Measurements from ENCODE around the gene SNAP23. TPM values are rescaled to one million over a fixed set of nuclear protein-coding genes. Genes with fewer than 3 reads are reported as not detected.
A peak's percentile ranks its signal among the peaks of the same experiment; 100 is the strongest.

The SNAP23 gene
- total and polyA plus RNA-seq, 2 donors (not counting 1 experiment from before 2014, with no cell fraction given): 52.7 to 133 TPM

DNA sequence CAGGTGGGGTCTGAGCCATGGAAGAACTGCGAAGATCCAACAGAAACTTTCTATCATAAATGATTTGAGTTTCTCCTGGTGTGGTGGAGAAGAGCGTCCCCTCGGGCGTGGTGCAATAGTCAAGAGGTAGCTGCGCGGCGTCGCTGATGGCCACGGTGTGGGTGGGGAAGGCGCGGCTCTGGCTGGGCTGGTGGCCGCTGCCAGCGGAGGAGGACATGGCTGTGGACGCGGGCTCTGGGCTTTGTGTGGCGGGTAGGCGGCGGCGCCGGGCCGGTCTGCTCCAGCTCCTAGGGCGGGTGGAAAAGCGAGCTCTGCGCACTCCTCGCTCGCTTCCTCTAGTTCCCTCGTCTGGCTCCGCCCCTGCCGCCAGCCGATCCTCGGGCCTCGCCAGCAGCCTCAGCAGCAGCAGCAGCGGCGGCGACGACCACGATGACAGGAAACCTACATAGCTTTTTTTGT lies 85.9 kb downstream of the SNAP23 start:
- intact Hi-C loops (cut with micrococcal nuclease): loop anchor here (1.0 kb wide), 1 partner anchor 24 kb away; no protein-coding TSS in a partner anchor
- under 1% methylated on average over 31 of the region's 37 CpGs for WGBS (ENCODE audit: insufficient coverage)
- H3K9ac ChIP-seq (ENCODE audit: low read length): peak overlapping the region; percentile 65
- H3K27me3 ChIP-seq (replicated peaks in 1 of 4; ENCODE audit: control extremely low read depth in 1 of 4, control insufficient read depth in 3 of 4, insufficient read depth in 4 of 4, low read length in 3 of 4): peaks cover 0 to 3% (median 0%) of the 10 kb centered on the region in 4 experiments
- H3K36me3 ChIP-seq (replicated peaks in 1 of 2; ENCODE audit: control extremely low read depth in 1 of 2, control insufficient read depth in 1 of 2, extremely low read depth in 1 of 2, insufficient read depth in 2 of 2, low read length in 1 of 2): peaks cover 0 to 3% of the 10 kb centered on the region in 2 experiments
- TF ChIP-seq EZH2 (IDR thresholded peaks at IDR 0.05; ENCODE audit: borderline replicate concordance, insufficient read depth, low read depth, low read length, poor library complexity, severe bottlenecking): no peak
- TF ChIP-seq, protein P1, sequence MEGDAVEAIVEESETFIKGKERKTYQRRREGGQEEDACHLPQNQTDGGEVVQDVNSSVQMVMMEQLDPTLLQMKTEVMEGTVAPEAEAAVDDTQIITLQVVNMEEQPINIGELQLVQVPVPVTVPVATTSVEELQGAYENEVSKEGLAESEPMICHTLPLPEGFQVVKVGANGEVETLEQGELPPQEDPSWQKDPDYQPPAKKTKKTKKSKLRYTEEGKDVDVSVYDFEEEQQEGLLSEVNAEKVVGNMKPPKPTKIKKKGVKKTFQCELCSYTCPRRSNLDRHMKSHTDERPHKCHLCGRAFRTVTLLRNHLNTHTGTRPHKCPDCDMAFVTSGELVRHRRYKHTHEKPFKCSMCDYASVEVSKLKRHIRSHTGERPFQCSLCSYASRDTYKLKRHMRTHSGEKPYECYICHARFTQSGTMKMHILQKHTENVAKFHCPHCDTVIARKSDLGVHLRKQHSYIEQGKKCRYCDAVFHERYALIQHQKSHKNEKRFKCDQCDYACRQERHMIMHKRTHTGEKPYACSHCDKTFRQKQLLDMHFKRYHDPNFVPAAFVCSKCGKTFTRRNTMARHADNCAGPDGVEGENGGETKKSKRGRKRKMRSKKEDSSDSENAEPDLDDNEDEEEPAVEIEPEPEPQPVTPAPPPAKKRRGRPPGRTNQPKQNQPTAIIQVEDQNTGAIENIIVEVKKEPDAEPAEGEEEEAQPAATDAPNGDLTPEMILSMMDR (IDR thresholded peaks at IDR 0.05): no peak
- Mint-ChIP-seq H3K4me1 (peaks cover 24% of the 10 kb centered on the region), H3K27ac (peak overlapping the region; percentile 89), H3K9me3 (ENCODE audit: insufficient read depth) (no peaks in the 10 kb centered on the region), H3K4me3 (peak overlapping the region; percentile 87), H3K27me3 (peaks cover 7% of the 10 kb centered on the region)
- CTCF ChIA-PET: interaction anchor here (0.6 to 2.0 kb wide), 5 partner anchors 10 to 928 kb away, joined by 3 to 4 read pairs (median 3); no protein-coding TSS in a partner anchor
- H3K9me3 ChIP-seq (ENCODE audit: control extremely low read depth in 1 of 3, control insufficient read depth in 2 of 3, insufficient read depth in 1 of 3, low read length in 2 of 3): no peaks in the 10 kb centered on the region
- peak overlapping the region; percentile 59 to 79 (median 64) for H3K4me3 ChIP-seq (ENCODE audit: control extremely low read depth in 1 of 5, extremely low read depth in 1 of 5, insufficient read depth in 1 of 5, low read depth in 2 of 5, low read length in 4 of 5)
- H3K4me1 ChIP-seq (ENCODE audit: control insufficient read depth in 2 of 2, insufficient read depth in 2 of 2, low read length in 2 of 2): peaks cover 15 to 16% of the 10 kb centered on the region in 2 donors
- peak; percentile 82 for DNase-seq
- POLR2A ChIA-PET: no interaction called here
- H3K4me2 ChIP-seq (replicated peaks; ENCODE audit: low read depth, low read length, poor library complexity, severe bottlenecking): peak overlapping the region; percentile 80
- peaks cover 13% of the 10 kb centered on the region for H3K79me2 ChIP-seq (ENCODE audit: control insufficient read depth, insufficient read depth, low read length)
- ATAC-seq (ENCODE audit: low read depth): peak; percentile 98
- H4K20me1 ChIP-seq (ENCODE audit: control insufficient read depth, insufficient read depth, low read length, poor library complexity, severe bottlenecking): no peaks in the 10 kb centered on the region
- H3K27ac ChIP-seq (ENCODE audit: low read length in 2 of 2): peak overlapping the region in 1 of 2 donors; percentile 66
- peak overlapping the region; percentile 87 for H2AFZ ChIP-seq (ENCODE audit: insufficient read depth, low read depth, low read length, poor library complexity, severe bottlenecking)

Other genes with a start within 250 kb of the SNAP23 start
- gene GANC, start 222.4 kb upstream of the SNAP23 start, total RNA-seq: 122 and 131 TPM in 2 replicates
- 29.2 and 43.5 TPM in 2 replicates for gene GANC, start 222.4 kb upstream of the SNAP23 start, polyA plus RNA-seq
- gene TMEM87A, start 222.2 kb upstream of the SNAP23 start, total RNA-seq: 61.0 and 61.5 TPM in 2 replicates
- 14.5 and 30.9 TPM in 2 replicates for gene TMEM87A, start 222.2 kb upstream of the SNAP23 start, polyA plus RNA-seq
- gene CAPN3, start 136.1 kb upstream of the SNAP23 start, total RNA-seq: 41.7 and 44.2 TPM in 2 replicates
- 101 and 143 TPM in 2 replicates for gene CAPN3, start 136.1 kb upstream of the SNAP23 start, polyA plus RNA-seq
- 48.2 and 51.4 TPM in 2 replicates for gene ZNF106, start 4.5 kb upstream of the SNAP23 start, total RNA-seq
- gene ZNF106, start 4.5 kb upstream of the SNAP23 start, polyA plus RNA-seq: 10.1 and 10.9 TPM in 2 replicates
- gene LRRC57, start 53.2 kb downstream of the SNAP23 start, total RNA-seq: 17.8 and 25.4 TPM in 2 replicates
- 13.9 and 36.6 TPM in 2 replicates for gene LRRC57, start 53.2 kb downstream of the SNAP23 start, polyA plus RNA-seq
- 14.0 and 16.5 TPM in 2 replicates for gene HAUS2, start 53.2 kb downstream of the SNAP23 start, total RNA-seq
- 18.3 and 31.7 TPM in 2 replicates for gene HAUS2, start 53.2 kb downstream of the SNAP23 start, polyA plus RNA-seq
- gene STARD9, start 80.0 kb downstream of the SNAP23 start, total RNA-seq: 20.8 and 23.1 TPM in 2 replicates
- gene STARD9, start 80.0 kb downstream of the SNAP23 start, polyA plus RNA-seq: 5.0 and 5.4 TPM in 2 replicates
- gene CDAN1, start 241.5 kb downstream of the SNAP23 start, total RNA-seq: 27.3 and 31.8 TPM in 2 replicates
- gene CDAN1, start 241.5 kb downstream of the SNAP23 start, polyA plus RNA-seq: 9.7 and 11.7 TPM in 2 replicates

Measured in B cell (primary cell).